Right atrium auricular region (tissue), 2 donors: Measurements from ENCODE around the gene PTPN11. TPM values are rescaled to one million over a fixed set of nuclear protein-coding genes. Genes with fewer than 3 reads are reported as not detected.
"Not testable (repeated sequence)": the region's sequence is repeated elsewhere in the genome, so short reads cannot be mapped to it uniquely, and the experiment has no call there.

ENCODE experiments used
- DNase-seq: peaks from one replicate; pipeline ENCODE4 v3.0.0-alpha.2; 2019; ENCODE audit warnings: low spot score
- H3K27ac ChIP-seq, 2 donors: fragments of 200-600 bp; sonication (generic); 1 replicate in 1 of 2; 2 replicates in 1 of 2; pipeline ENCODE4 v1.5.1; 2016 to 2019
- H3K27me3 ChIP-seq, 2 donors: fragments of 200-600 bp; sonication (generic); one replicate each; pipeline versions ENCODE4 v1.5.1 to v1.6.0; 2017 to 2019
- H3K36me3 ChIP-seq: fragments of 200-600 bp; sonication (generic); one replicate; pipeline ENCODE4 v1.5.1; 2016
- H3K4me1 ChIP-seq, 2 donors: fragments of 200-600 bp; sonication (generic); one replicate each; pipeline versions ENCODE4 v1.5.1 to v1.6.0; 2017 to 2019
- H3K4me3 ChIP-seq, 2 donors: fragments of 200-600 bp; sonication (generic); 1 replicate in 1 of 2; 2 replicates in 1 of 2; pipeline ENCODE4 v1.5.1; 2017 to 2019; ENCODE audit warnings: mild to moderate bottlenecking in 1 of 2, moderate library complexity in 1 of 2
- H3K9me3 ChIP-seq, 2 donors: fragments of 200-600 bp; sonication (generic); one replicate each; pipeline ENCODE4 v1.5.1; 2019
- total RNA-seq, 2 donors: library from RNA; depleted of rRNA; stranded (reverse); fragments of >200 nt; gene quantifications; one replicate each; pipeline ENCODE4 v1.1.0, GENCODE V29; 2016
- TF ChIP-seq, protein P1 (sequence below), 2 donors: fragments of 200-600 bp; sonication (generic); IDR thresholded peaks; one replicate each; pipeline ENCODE4 v1.5.1; 2019; ENCODE audit warnings: antibody characterized with exemption in 2 of 2

Gene PTPN11
- total RNA-seq, 2 donors from 2014 or later, result 70.8 to 97.9 TPM

DNA sequence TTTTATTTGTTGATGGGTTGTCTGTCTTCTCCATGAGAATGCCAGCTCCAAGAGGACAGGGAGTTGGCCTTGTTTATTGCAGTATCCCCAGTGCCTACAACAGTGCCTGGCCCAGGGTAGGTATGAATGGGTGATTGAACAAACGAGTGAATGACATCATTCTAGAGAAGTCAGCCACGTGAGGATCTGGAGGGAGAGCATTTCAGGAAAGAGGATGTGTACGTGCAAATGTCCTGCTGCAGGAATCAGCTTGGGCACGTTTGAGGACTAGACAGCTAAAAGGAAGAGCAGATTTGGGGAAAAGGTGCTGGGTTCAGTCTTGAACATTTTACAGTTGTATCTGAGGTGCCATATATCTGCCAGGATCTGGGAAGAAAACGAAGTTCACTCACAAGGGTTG lies 97.1 kb downstream of the PTPN11 start:
- H3K36me3 ChIP-seq, result no peaks in the 10 kb centered on the region
- no peak overlapping the region for H3K4me3 ChIP-seq
- no peak for DNase-seq
- H3K27me3 ChIP-seq, result no peaks in the 10 kb centered on the region
- no peak overlapping the region for H3K27ac ChIP-seq
- no peaks in the 10 kb centered on the region for H3K9me3 ChIP-seq
- no peaks in the 10 kb centered on the region for H3K4me1 ChIP-seq
- TF ChIP-seq, protein P1, sequence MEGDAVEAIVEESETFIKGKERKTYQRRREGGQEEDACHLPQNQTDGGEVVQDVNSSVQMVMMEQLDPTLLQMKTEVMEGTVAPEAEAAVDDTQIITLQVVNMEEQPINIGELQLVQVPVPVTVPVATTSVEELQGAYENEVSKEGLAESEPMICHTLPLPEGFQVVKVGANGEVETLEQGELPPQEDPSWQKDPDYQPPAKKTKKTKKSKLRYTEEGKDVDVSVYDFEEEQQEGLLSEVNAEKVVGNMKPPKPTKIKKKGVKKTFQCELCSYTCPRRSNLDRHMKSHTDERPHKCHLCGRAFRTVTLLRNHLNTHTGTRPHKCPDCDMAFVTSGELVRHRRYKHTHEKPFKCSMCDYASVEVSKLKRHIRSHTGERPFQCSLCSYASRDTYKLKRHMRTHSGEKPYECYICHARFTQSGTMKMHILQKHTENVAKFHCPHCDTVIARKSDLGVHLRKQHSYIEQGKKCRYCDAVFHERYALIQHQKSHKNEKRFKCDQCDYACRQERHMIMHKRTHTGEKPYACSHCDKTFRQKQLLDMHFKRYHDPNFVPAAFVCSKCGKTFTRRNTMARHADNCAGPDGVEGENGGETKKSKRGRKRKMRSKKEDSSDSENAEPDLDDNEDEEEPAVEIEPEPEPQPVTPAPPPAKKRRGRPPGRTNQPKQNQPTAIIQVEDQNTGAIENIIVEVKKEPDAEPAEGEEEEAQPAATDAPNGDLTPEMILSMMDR (IDR thresholded peaks at IDR 0.05), result no peak

DNA sequence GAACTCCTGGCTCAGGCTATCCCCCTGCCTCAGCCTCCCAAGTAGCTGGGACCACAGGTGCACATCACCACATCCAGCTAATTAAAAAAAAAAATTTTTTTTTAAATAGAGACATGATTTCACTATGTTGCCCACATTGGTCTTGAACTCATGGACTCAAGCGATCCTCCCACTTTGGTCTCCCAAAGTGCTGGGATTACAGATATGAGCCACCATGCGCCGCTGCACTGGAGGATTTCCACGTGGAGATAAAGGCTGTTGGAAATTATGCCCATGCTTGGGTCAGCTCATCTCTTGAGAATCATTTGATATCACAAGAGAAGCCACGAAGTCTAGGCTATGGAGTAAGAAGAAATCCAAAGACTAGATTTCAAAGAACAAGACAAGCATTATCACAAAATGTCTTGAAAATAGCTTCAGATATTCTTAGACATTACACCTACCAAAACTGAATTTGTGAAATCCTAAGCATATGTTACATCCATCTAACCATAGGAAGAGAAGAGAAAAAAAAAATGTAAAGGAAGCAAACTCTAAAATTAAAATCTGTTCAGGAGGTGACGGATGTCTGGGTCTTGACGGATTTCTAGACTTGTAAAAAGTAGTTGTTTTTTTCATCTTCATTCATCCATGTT lies 99.1 kb downstream of the PTPN11 start:
- no peaks in the 10 kb centered on the region for H3K36me3 ChIP-seq
- no peak overlapping the region for H3K27ac ChIP-seq
- TF ChIP-seq, protein P1 (IDR thresholded peaks at IDR 0.05), result no peak
- no peak overlapping the region for H3K4me3 ChIP-seq
- H3K27me3 ChIP-seq, result no peaks in the 10 kb centered on the region
- no peaks in the 10 kb centered on the region for H3K9me3 ChIP-seq
- no peak for DNase-seq
- H3K4me1 ChIP-seq, result no peaks in the 10 kb centered on the region

DNA sequence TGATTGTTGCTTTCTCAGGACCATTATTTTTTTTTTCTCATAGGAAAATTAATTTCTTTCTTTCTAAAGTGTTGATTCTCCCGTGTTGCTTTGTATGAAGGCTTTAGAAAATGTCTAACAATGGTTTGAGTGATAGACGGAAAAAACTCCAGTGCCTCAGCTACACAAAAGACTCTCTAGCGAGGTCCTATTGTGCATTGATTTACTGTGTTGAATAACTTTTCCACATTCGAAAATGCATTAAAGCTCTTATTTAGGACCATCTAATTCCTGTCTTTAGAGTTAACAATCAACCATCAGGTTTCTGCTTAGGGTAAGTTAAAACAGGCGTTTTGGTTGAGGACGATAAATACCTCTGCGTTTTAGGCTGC lies 99.6 kb downstream of the PTPN11 start:
- Histone ChIP-seq H3K4me3 (no peak overlapping the region), H3K27ac (no peak overlapping the region), H3K9me3 (no peaks in the 10 kb centered on the region), H3K36me3 (no peaks in the 10 kb centered on the region), H3K27me3 (no peaks in the 10 kb centered on the region), H3K4me1 (no peaks in the 10 kb centered on the region)
- TF ChIP-seq, protein P1 (IDR thresholded peaks at IDR 0.05), result no peak
- DNase-seq, result no peak

DNA sequence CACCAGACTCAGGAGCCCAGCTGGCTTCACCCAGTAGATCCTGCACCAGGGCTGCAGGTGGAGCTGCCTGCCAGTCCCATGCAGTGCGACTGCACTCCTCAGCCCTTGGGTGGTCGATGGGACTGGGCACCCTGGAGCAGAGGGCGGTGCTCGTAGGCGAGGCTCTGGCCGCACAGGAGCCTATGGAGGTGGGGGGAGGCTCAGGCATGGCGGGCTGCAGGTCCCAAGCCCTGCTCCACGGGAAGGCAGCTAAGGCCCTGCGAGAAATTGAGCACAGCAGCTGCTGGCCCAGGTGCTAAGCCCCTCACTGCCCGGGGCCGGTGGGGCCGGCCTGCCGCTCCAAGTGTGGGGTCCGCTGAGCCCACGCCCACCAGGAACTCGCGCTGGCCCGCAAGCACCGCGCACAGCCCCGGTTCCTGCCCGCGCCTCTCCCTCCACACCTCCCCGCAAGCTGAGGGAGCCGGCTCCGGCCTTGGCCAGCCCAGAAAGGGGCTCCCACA lies 101.1 kb downstream of the PTPN11 start:
- not testable (repeated sequence) for H3K4me3 ChIP-seq

DNA sequence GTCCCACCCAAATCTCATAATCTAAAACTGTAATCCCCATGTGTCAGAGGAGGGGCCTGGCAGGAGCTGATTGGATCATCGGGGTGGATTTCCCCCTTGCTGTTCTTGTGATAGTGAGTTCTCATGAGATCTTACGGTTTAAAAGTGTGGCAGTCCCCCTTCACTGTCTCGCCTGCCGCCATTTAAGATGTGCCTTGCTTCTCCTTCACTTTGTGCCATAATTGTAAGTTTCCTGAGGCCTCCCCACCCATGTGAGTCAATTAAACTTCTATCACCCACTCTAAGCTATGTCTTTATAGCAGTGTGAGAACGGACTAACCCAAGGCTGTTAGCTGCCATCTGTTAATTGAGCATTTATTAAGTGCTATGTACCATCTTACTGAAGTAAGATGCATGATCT lies 105.1 kb downstream of the PTPN11 start:
- no peak overlapping the region for H3K4me3 ChIP-seq
- TF ChIP-seq, protein P1 (IDR thresholded peaks at IDR 0.05), result no peak
- no peaks in the 10 kb centered on the region for H3K4me1 ChIP-seq
- no peaks in the 10 kb centered on the region for H3K9me3 ChIP-seq
- DNase-seq, result no peak
- H3K27me3 ChIP-seq, result no peaks in the 10 kb centered on the region
- no peaks in the 10 kb centered on the region for H3K36me3 ChIP-seq
- H3K27ac ChIP-seq, result no peak overlapping the region

More for the DNA sequence above, 101.1 kb downstream of the PTPN11 start:
- not testable (repeated sequence) for H3K4me1 ChIP-seq, H3K36me3 ChIP-seq, H3K9me3 ChIP-seq, DNase-seq, H3K27ac ChIP-seq, H3K27me3 ChIP-seq

DNA sequence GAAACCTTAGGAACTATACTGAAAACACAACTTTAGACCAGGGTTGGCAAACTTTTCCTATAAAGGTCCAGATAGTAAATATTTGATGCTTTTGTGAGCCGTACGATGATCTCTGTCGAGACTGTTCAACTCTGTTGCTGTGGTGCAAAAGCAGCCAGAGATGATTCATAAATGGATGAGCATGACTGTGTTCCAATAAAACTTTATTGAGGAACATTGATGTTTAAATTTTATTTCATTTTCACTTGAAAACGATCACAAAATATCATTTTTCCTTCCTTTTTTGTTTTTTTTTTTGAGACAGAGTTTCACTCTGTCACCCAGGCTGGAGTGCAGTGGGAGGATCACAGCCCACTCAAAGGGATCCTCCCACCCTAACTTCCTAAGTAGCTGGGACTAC lies 105.5 kb downstream of the PTPN11 start:
- H3K36me3 ChIP-seq, result no peaks in the 10 kb centered on the region
- no peaks in the 10 kb centered on the region for H3K27me3 ChIP-seq
- DNase-seq, result no peak
- no peak overlapping the region for H3K4me3 ChIP-seq
- no peaks in the 10 kb centered on the region for H3K9me3 ChIP-seq
- TF ChIP-seq, protein P1 (IDR thresholded peaks at IDR 0.05), result no peak
- H3K27ac ChIP-seq, result no peak overlapping the region
- H3K4me1 ChIP-seq, result no peaks in the 10 kb centered on the region
